ENCODE results near the gene STARD3. TPM values are rescaled to one million over a fixed set of nuclear protein-coding genes. Genes with fewer than 3 reads are reported as not detected.

STARD3 gene
- total and polyA plus RNA-seq, 9 of the 15 experiments (the other 6 are each of a cell fraction or from before 2014, with no cell fraction given): 0.63 to 87.0 (median 46.0) TPM

DNA sequence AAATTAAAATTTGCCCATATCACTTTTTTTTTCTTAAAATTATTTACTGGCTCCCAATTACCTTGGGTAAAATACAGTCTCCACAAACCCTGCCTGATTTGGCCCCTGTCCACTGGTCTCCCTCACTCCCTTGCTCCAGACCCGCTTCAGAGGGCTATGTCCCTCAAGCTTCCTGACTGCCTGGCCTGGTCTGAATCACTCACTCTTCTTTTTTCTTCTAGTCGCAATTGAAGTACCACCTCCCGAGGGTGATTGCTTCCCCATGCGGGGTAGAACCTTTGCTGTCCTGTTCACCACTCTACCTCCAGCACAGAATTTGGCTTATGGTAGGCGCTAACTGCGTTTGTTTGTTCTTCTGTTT lies 51.5 kb downstream of the STARD3 start:
- peaks cover 11 to 15% of the 10 kb centered on the region in 2 experiments; a peak in 4 of 5 replicates for H3K4me1 ChIP-seq (replicated peaks in 1 of 2; ENCODE audit: control insufficient read depth in 2 of 2, insufficient read depth in 2 of 2, low read length in 2 of 2)
- H3K9me1 ChIP-seq (ENCODE audit: control insufficient read depth, insufficient read depth, low read length): no peaks in the 10 kb centered on the region
- no peaks in the 10 kb centered on the region for H3K36me3 ChIP-seq (ENCODE audit: control insufficient read depth, insufficient read depth, low read length)
- CTCF ChIA-PET (ENCODE audit: low intra/inter-chr PET ratio): interaction anchor here (1.3 kb wide), 1 partner anchor 67 kb away, joined by 3 read pairs; no protein-coding TSS in a partner anchor
- in situ Hi-C loops (cut with MboI): no loop called here
- no TSS peak for BruUV-seq (replicated peaks)
- ATAC-seq: peak; percentile 5
- peak; percentile 19 for FAIRE-seq
- WGBS (ENCODE audit: insufficient coverage, low coverage, missing lambda C conversion rate): 5% methylated on average over 6 of the region's 6 CpGs
- no peaks in the 10 kb centered on the region for H3K9me3 ChIP-seq (replicated peaks; ENCODE audit: control insufficient read depth, insufficient read depth, low read depth, low read length)
- POLR2A ChIA-PET: interaction anchor here (0.6 to 2.0 kb wide), 18 partner anchors 10 to 637 kb away, joined by 3 to 16 read pairs (median 3); partner anchors contain the start of gene PNMT
- peak overlapping the region; percentile 75 to 90; a peak in 3 of 4 replicates for H3K9ac ChIP-seq (ENCODE audit: insufficient read depth in 1 of 2, low read depth in 2 of 2, low read length in 2 of 2)
- H3K27ac ChIP-seq (ENCODE audit: extremely low read depth, low read depth, low read length): peak overlapping the region; percentile 78
- peaks cover 7% of the 10 kb centered on the region; the same call in 2 of the 3 replicates for H3K79me2 ChIP-seq (ENCODE audit: control insufficient read depth, insufficient read depth, low read length)
- peak overlapping the region; percentile 87 for H2AFZ ChIP-seq (ENCODE audit: low read depth, low read length)
- intact Hi-C loops (cut with micrococcal nuclease): loop anchor here (5.0 kb wide), 1 partner anchor 44 kb away; the partner anchor contains the start of gene MIEN1
- peak in 2 of 4 experiments; percentile 32 to 37 for DNase-seq (ENCODE audit: extremely low read depth in 1 of 4, low spot score in 3 of 4)
- H3K4me2 ChIP-seq (ENCODE audit: insufficient read depth, low read length): peak overlapping the region; percentile 95
- H3K27me3 ChIP-seq (ENCODE audit: control insufficient read depth in 2 of 2, insufficient read depth in 2 of 2, low read length in 2 of 2): no peaks in the 10 kb centered on the region
- H3K4me3 ChIP-seq: peak overlapping the region; percentile 50
- no peaks in the 10 kb centered on the region for H4K20me1 ChIP-seq (replicated peaks; ENCODE audit: control insufficient read depth, insufficient read depth, low read length)
- TF ChIP-seq PCBP1 (IDR thresholded peaks at IDR 0.05; ENCODE audit: low read depth, low read length, poor library complexity, severe bottlenecking): no peak
- no peak for TF ChIP-seq ZNF134 (CRISPR knock-in tag; conservative IDR thresholded peaks at IDR 0.05)
- TF ChIP-seq MXI1 (IDR thresholded peaks at IDR 0.05; ENCODE audit: low read depth, low read length): no peak
- no peak for TF ChIP-seq GATAD2B (IDR thresholded peaks at IDR 0.05; ENCODE audit: borderline replicate concordance)
- TF ChIP-seq ZNF668 (CRISPR knock-in tag; IDR thresholded peaks at IDR 0.05): no peak
- TF ChIP-seq ILK (tag; IDR thresholded peaks at IDR 0.05; ENCODE audit: borderline replicate concordance, low read depth): no peak
- TF ChIP-seq, protein P1, sequence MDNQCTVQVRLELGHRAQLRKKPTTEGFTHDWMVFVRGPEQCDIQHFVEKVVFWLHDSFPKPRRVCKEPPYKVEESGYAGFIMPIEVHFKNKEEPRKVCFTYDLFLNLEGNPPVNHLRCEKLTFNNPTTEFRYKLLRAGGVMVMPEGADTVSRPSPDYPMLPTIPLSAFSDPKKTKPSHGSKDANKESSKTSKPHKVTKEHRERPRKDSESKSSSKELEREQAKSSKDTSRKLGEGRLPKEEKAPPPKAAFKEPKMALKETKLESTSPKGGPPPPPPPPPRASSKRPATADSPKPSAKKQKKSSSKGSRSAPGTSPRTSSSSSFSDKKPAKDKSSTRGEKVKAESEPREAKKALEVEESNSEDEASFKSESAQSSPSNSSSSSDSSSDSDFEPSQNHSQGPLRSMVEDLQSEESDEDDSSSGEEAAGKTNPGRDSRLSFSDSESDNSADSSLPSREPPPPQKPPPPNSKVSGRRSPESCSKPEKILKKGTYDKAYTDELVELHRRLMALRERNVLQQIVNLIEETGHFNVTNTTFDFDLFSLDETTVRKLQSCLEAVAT (IDR thresholded peaks at IDR 0.05): 0 out of 4 replicates have a peak, but pooled peaks of 1 of the 2 experiments have one; percentile 1
- no peak for TF ChIP-seq FIP1L1 (IDR thresholded peaks at IDR 0.05; ENCODE audit: low read depth, low read length, poor library complexity, severe bottlenecking)
- TF ChIP-seq, protein P2, sequence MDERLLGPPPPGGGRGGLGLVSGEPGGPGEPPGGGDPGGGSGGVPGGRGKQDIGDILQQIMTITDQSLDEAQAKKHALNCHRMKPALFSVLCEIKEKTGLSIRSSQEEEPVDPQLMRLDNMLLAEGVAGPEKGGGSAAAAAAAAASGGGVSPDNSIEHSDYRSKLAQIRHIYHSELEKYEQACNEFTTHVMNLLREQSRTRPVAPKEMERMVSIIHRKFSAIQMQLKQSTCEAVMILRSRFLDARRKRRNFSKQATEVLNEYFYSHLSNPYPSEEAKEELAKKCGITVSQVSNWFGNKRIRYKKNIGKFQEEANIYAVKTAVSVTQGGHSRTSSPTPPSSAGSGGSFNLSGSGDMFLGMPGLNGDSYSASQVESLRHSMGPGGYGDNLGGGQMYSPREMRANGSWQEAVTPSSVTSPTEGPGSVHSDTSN (CRISPR knock-in tag; IDR thresholded peaks at IDR 0.05; ENCODE audit: low read depth): no peak
- TF ChIP-seq, protein P2 (tag; conservative IDR thresholded peaks at IDR 0.05; ENCODE audit: low read depth): no peak
- peak in 1 of 3 experiments; percentile 3 for TF ChIP-seq YY1 (IDR thresholded peaks at IDR 0.05; ENCODE audit: borderline replicate concordance in 1 of 3, control insufficient read depth in 1 of 3, extremely low read depth in 1 of 3, insufficient read depth in 3 of 3, insufficient read length in 1 of 3, insufficient replicate concordance in 2 of 3, low read depth in 1 of 3, low read length in 2 of 3)
- TF ChIP-seq, protein P3, sequence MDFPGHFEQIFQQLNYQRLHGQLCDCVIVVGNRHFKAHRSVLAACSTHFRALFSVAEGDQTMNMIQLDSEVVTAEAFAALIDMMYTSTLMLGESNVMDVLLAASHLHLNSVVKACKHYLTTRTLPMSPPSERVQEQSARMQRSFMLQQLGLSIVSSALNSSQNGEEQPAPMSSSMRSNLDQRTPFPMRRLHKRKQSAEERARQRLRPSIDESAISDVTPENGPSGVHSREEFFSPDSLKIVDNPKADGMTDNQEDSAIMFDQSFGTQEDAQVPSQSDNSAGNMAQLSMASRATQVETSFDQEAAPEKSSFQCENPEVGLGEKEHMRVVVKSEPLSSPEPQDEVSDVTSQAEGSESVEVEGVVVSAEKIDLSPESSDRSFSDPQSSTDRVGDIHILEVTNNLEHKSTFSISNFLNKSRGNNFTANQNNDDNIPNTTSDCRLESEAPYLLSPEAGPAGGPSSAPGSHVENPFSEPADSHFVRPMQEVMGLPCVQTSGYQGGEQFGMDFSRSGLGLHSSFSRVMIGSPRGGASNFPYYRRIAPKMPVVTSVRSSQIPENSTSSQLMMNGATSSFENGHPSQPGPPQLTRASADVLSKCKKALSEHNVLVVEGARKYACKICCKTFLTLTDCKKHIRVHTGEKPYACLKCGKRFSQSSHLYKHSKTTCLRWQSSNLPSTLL (IDR thresholded peaks at IDR 0.05): no peak
- TF ChIP-seq COPS2 (conservative IDR thresholded peaks at IDR 0.05): no peak
- TF ChIP-seq FOSL1 (tag; conservative IDR thresholded peaks at IDR 0.05): 0 out of 2 replicates have a peak, but pooled peaks have one; percentile 17
- no peak for TF ChIP-seq NFIX (CRISPR knock-in tag; IDR thresholded peaks at IDR 0.05; ENCODE audit: low read depth)
- TF ChIP-seq RB1 (IDR thresholded peaks at IDR 0.05; ENCODE audit: low read depth): no peak
